Measurements from ENCODE around the gene NUDT7.

NUDT7 gene

GRCh38 chr16:77749415-77749814 is 27.1 kb downstream of the NUDT7 start:
- Histone ChIP-seq H3K36me3 (ENCODE audit: control insufficient read depth, insufficient read depth, low read length) (no peaks in the 10 kb centered on the region), H3K9me3 (ENCODE audit: control insufficient read depth, low read length) (no peaks in the 10 kb centered on the region), H3K4me3 (ENCODE audit: extremely low read depth, insufficient read depth, low read length, poor library complexity, severe bottlenecking) (no peak overlapping the region), H3K27ac (ENCODE audit: low read depth, low read length, severe bottlenecking) (no peak overlapping the region), H3K4me1 (ENCODE audit: control insufficient read depth, insufficient read depth, low read length, poor library complexity, severe bottlenecking) (no peaks in the 10 kb centered on the region)
- WGBS, 2 experiments (ENCODE audit: insufficient coverage in 2 of 2): 100% methylated on average over 1 of the region's 1 CpG; no CpG with 5 or more reads in 1 of the 2 experiments

- no peak overlapping the region for H3K27ac ChIP-seq (ENCODE audit: low read depth, low read length, severe bottlenecking)
- peaks cover 10% of the 10 kb centered on the region for H3K4me1 ChIP-seq (ENCODE audit: control insufficient read depth, insufficient read depth, low read length, poor library complexity, severe bottlenecking)
- no peaks in the 10 kb centered on the region for H3K9me3 ChIP-seq (ENCODE audit: control insufficient read depth, low read length)
- no peaks in the 10 kb centered on the region for H3K36me3 ChIP-seq (ENCODE audit: control insufficient read depth, insufficient read depth, low read length)
- no peak overlapping the region for H3K4me3 ChIP-seq (ENCODE audit: extremely low read depth, insufficient read depth, low read length, poor library complexity, severe bottlenecking)
- 94 to 100% methylated on average over 3 to 4 of the region's 5 CpGs for WGBS, 2 experiments (ENCODE audit: insufficient coverage in 2 of 2)
These were observed 35.7 kb downstream of the NUDT7 start for GRCh38 chr16:77758046-77758445.

DNA sequence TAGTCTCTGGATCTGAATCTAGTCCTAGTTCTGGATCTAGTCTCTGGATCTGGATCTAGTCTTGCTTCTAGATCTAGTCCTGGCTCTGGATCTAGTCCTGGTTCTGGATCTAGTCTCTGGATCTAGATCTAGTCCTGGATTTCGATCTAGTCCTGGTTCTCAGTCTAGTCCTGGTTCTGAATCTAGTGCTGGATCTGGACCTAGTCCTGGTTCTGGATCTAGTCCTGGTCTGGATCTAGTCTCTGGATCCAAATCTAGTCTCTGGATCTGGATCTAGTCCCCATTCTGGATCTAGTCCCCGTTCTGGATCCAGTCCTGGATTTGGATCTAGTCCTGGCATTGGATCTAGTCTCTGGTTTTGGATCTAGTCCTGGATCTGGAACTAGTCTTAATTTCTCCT is 36.2 kb downstream of the NUDT7 start:
- Histone ChIP-seq H3K36me3 (ENCODE audit: control insufficient read depth, insufficient read depth, low read length) (no peaks in the 10 kb centered on the region), H3K27ac (ENCODE audit: low read depth, low read length, severe bottlenecking) (no peak overlapping the region), H3K4me1 (ENCODE audit: control insufficient read depth, insufficient read depth, low read length, poor library complexity, severe bottlenecking) (peaks cover 10% of the 10 kb centered on the region), H3K9me3 (ENCODE audit: control insufficient read depth, low read length) (no peaks in the 10 kb centered on the region), H3K4me3 (ENCODE audit: extremely low read depth, insufficient read depth, low read length, poor library complexity, severe bottlenecking) (no peak overlapping the region)
- WGBS, 2 experiments (ENCODE audit: insufficient coverage in 2 of 2): 88 to 95% methylated on average over 2 of the region's 2 CpGs

- Histone ChIP-seq H3K36me3 (ENCODE audit: control insufficient read depth, insufficient read depth, low read length) (no peaks in the 10 kb centered on the region), H3K27ac (ENCODE audit: low read depth, low read length, severe bottlenecking) (no peak overlapping the region), H3K4me3 (ENCODE audit: extremely low read depth, insufficient read depth, low read length, poor library complexity, severe bottlenecking) (no peak overlapping the region), H3K4me1 (ENCODE audit: control insufficient read depth, insufficient read depth, low read length, poor library complexity, severe bottlenecking) (peaks cover 10% of the 10 kb centered on the region), H3K9me3 (ENCODE audit: control insufficient read depth, low read length) (no peaks in the 10 kb centered on the region)
- WGBS, 2 experiments (ENCODE audit: insufficient coverage in 2 of 2): no CpG with 5 or more reads among the region's 1 CpG
These were observed 36.9 kb downstream of the NUDT7 start for GRCh38 chr16:77759201-77759600.

- WGBS, 2 experiments (ENCODE audit: insufficient coverage in 2 of 2): 63 to 94% methylated on average over 2 of the region's 3 CpGs
These were observed 37.5 kb downstream of the NUDT7 start for GRCh38 chr16:77759821-77760220.

DNA sequence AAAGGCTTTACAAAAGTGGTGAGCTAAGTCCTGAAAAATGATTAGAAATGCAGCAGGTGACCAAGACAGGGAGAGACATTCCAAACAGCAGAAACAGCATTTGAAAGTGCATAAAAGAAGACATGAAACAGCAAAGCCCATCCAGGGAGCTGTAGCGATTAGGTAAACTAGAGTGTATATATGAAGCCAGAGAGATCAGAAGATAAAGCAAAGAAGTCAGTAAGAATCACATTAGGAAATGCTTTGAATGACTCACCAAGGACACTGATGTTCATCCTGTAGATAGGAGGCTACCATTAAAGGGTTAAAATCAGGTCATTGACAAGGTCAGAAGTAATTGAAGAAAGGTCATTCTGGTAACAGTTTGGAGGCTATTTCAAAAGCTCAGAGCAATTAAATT is 38.5 kb downstream of the NUDT7 start:
- peak overlapping the region; percentile 12 for H3K27ac ChIP-seq (ENCODE audit: low read depth, low read length, severe bottlenecking)
- 67 to 77% methylated on average over 1 of the region's 1 CpG for WGBS, 2 experiments (ENCODE audit: insufficient coverage in 2 of 2)

More at GRCh38 chr16:77759821-77760220, 37.5 kb downstream of the NUDT7 start:
- peak overlapping the region; percentile 43 for H3K27ac ChIP-seq (ENCODE audit: low read depth, low read length, severe bottlenecking)
- H3K36me3 ChIP-seq (ENCODE audit: control insufficient read depth, insufficient read depth, low read length): no peaks in the 10 kb centered on the region
- H3K4me3 ChIP-seq (ENCODE audit: extremely low read depth, insufficient read depth, low read length, poor library complexity, severe bottlenecking): no peak overlapping the region
- H3K9me3 ChIP-seq (ENCODE audit: control insufficient read depth, low read length): no peaks in the 10 kb centered on the region
- peaks cover 10% of the 10 kb centered on the region for H3K4me1 ChIP-seq (ENCODE audit: control insufficient read depth, insufficient read depth, low read length, poor library complexity, severe bottlenecking)

DNA sequence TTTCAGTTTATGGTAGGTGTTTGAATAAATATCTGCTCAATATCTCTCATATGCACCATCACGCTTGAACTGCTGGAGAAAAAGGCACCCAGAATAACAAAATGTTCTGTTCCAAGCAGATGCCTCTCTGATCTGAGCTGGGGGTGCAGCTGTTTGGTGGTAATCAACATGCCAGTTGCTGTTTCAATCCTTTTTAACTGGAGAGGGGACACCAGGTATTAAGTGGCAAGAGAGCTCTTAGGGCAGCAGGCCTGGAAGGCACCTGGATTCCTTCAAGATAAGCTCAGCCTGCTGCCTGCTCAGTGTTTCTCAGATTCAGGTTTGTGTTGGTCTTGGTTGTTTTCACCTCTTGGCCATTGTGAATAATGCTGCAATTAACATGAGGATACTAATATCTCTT is 38.9 kb downstream of the NUDT7 start:
- Histone ChIP-seq H3K4me1 (ENCODE audit: control insufficient read depth, insufficient read depth, low read length, poor library complexity, severe bottlenecking) (peaks cover 10% of the 10 kb centered on the region), H3K9me3 (ENCODE audit: control insufficient read depth, low read length) (no peaks in the 10 kb centered on the region), H3K4me3 (ENCODE audit: extremely low read depth, insufficient read depth, low read length, poor library complexity, severe bottlenecking) (no peak overlapping the region), H3K36me3 (ENCODE audit: control insufficient read depth, insufficient read depth, low read length) (no peaks in the 10 kb centered on the region), H3K27ac (ENCODE audit: low read depth, low read length, severe bottlenecking) (no peak overlapping the region)
- WGBS, 2 experiments (ENCODE audit: insufficient coverage in 2 of 2): 100% methylated on average over 1 of the region's 1 CpG; no CpG with 5 or more reads in 1 of the 2 experiments

More for the DNA sequence above, 38.5 kb downstream of the NUDT7 start:
- Histone ChIP-seq H3K4me1 (ENCODE audit: control insufficient read depth, insufficient read depth, low read length, poor library complexity, severe bottlenecking) (peaks cover 10% of the 10 kb centered on the region), H3K36me3 (ENCODE audit: control insufficient read depth, insufficient read depth, low read length) (no peaks in the 10 kb centered on the region), H3K4me3 (ENCODE audit: extremely low read depth, insufficient read depth, low read length, poor library complexity, severe bottlenecking) (no peak overlapping the region), H3K9me3 (ENCODE audit: control insufficient read depth, low read length) (no peaks in the 10 kb centered on the region)

DNA sequence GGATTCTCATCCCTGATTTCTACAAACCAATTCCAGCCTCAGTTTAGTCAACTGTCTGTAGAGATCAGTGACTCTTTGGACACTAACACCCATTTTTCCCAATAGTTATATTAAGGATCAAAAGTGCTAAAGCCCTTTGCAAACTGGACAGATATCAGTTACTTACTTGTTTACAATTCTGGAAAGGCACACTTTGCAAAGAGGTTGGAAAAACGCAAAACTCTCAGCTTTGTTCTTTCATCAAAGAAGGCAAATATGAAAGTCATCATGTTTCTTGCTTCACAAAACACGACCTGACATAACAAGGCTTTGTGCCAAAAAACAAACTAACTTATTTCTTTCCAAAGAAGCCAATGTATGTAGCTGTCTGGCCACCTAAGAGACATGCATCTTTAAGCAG is 39.9 kb downstream of the NUDT7 start:
- H3K27ac ChIP-seq (ENCODE audit: low read depth, low read length, severe bottlenecking): no peak overlapping the region
- no peaks in the 10 kb centered on the region for H3K9me3 ChIP-seq (ENCODE audit: control insufficient read depth, low read length)
- WGBS, 2 experiments (ENCODE audit: insufficient coverage in 2 of 2): 57 to 71% methylated on average over 2 of the region's 2 CpGs
- H3K4me3 ChIP-seq (ENCODE audit: extremely low read depth, insufficient read depth, low read length, poor library complexity, severe bottlenecking): no peak overlapping the region
- no peaks in the 10 kb centered on the region for H3K36me3 ChIP-seq (ENCODE audit: control insufficient read depth, insufficient read depth, low read length)
- peaks cover 10% of the 10 kb centered on the region for H3K4me1 ChIP-seq (ENCODE audit: control insufficient read depth, insufficient read depth, low read length, poor library complexity, severe bottlenecking)

DNA sequence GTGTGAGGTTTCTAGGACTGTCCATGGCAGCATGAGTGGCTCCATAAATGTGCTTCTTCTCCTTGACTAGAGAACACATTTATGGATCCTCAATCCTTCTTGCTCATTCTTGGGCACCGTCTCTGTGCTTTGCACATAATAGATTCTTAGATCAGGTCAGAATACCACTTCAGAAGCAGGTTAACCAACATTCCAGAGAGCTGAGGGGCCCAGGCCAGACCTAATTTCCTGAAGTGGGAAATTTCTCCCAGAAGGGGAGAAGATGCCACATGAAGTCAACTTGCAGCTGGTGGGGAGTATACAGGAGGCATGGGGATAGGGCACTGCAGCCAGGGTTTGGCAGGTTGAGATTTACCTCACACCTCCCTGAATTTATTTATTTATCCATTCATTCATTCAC is 41.7 kb downstream of the NUDT7 start:
- H3K4me3 ChIP-seq (ENCODE audit: extremely low read depth, insufficient read depth, low read length, poor library complexity, severe bottlenecking): no peak overlapping the region
- H3K9me3 ChIP-seq (ENCODE audit: control insufficient read depth, low read length): no peaks in the 10 kb centered on the region
- H3K27ac ChIP-seq (ENCODE audit: low read depth, low read length, severe bottlenecking): no peak overlapping the region
- H3K36me3 ChIP-seq (ENCODE audit: control insufficient read depth, insufficient read depth, low read length): no peaks in the 10 kb centered on the region
- peaks cover 10% of the 10 kb centered on the region for H3K4me1 ChIP-seq (ENCODE audit: control insufficient read depth, insufficient read depth, low read length, poor library complexity, severe bottlenecking)
- 89 to 100% methylated on average over 1 of the region's 1 CpG for WGBS, 2 experiments (ENCODE audit: insufficient coverage in 2 of 2)

DNA sequence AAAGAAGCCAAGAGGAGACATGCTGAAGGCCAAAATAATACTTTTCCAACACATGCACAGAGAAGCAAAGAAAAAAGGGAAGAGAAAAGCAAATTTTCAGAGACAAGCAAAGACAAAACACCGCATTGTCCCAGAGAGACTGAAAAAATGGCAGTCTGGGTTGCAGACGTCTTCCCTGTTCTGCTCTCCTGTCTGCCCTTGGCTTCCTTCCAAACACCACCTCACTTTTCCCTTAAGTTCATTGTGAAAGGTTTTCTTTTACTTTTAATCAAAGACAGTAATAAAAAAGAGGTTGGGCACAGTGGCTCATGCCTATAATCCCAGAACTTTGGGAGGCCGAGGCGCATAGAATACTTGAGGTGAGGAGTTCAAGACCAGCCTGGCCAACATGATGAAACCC is 44.9 kb downstream of the NUDT7 start:
- no peaks in the 10 kb centered on the region for H3K9me3 ChIP-seq (ENCODE audit: control insufficient read depth, low read length)
- H3K4me1 ChIP-seq (ENCODE audit: control insufficient read depth, insufficient read depth, low read length, poor library complexity, severe bottlenecking): no peaks in the 10 kb centered on the region
- no peak overlapping the region for H3K27ac ChIP-seq (ENCODE audit: low read depth, low read length, severe bottlenecking)
- WGBS, 2 experiments (ENCODE audit: insufficient coverage in 2 of 2): 70 to 80% methylated on average over 2 to 3 of the region's 4 CpGs
- H3K4me3 ChIP-seq (ENCODE audit: extremely low read depth, insufficient read depth, low read length, poor library complexity, severe bottlenecking): no peak overlapping the region
- H3K36me3 ChIP-seq (ENCODE audit: control insufficient read depth, insufficient read depth, low read length): no peaks in the 10 kb centered on the region

GRCh38 chr16:77767826-77768225 is 45.5 kb downstream of the NUDT7 start:
- H3K27ac ChIP-seq (ENCODE audit: low read depth, low read length, severe bottlenecking): no peak overlapping the region
- no peaks in the 10 kb centered on the region for H3K9me3 ChIP-seq (ENCODE audit: control insufficient read depth, low read length)
- WGBS, 2 experiments (ENCODE audit: insufficient coverage in 2 of 2): 89% methylated on average over 3 of the region's 3 CpGs; no CpG with 5 or more reads in 1 of the 2 experiments

More at GRCh38 chr16:77767826-77768225, 45.5 kb downstream of the NUDT7 start:
- Histone ChIP-seq H3K36me3 (ENCODE audit: control insufficient read depth, insufficient read depth, low read length) (no peaks in the 10 kb centered on the region), H3K4me3 (ENCODE audit: extremely low read depth, insufficient read depth, low read length, poor library complexity, severe bottlenecking) (no peak overlapping the region), H3K4me1 (ENCODE audit: control insufficient read depth, insufficient read depth, low read length, poor library complexity, severe bottlenecking) (no peaks in the 10 kb centered on the region)

Data from mesodermal cell (in vitro differentiated cells).